ENCODE results near the gene LGALS13. TPM values are rescaled to one million over a fixed set of nuclear protein-coding genes. Genes with fewer than 3 reads are reported as not detected.

LGALS13 gene
- total RNA-seq, 1 donor from 2014 or later: not detected

- TF ChIP-seq, protein P1, sequence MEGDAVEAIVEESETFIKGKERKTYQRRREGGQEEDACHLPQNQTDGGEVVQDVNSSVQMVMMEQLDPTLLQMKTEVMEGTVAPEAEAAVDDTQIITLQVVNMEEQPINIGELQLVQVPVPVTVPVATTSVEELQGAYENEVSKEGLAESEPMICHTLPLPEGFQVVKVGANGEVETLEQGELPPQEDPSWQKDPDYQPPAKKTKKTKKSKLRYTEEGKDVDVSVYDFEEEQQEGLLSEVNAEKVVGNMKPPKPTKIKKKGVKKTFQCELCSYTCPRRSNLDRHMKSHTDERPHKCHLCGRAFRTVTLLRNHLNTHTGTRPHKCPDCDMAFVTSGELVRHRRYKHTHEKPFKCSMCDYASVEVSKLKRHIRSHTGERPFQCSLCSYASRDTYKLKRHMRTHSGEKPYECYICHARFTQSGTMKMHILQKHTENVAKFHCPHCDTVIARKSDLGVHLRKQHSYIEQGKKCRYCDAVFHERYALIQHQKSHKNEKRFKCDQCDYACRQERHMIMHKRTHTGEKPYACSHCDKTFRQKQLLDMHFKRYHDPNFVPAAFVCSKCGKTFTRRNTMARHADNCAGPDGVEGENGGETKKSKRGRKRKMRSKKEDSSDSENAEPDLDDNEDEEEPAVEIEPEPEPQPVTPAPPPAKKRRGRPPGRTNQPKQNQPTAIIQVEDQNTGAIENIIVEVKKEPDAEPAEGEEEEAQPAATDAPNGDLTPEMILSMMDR (conservative IDR thresholded peaks at IDR 0.05; ENCODE audit: low read depth, low read length): no peak
- no peak for DNase-seq (ENCODE audit: low read depth)
- no peak overlapping the region for H3K4me3 ChIP-seq (ENCODE audit: low read depth, low read length)
Measured at GRCh38 chr19:39637891-39638290, 35.6 kb downstream of the LGALS13 start.

- TF ChIP-seq, protein P1 (conservative IDR thresholded peaks at IDR 0.05; ENCODE audit: low read depth, low read length): no peak
- H3K4me3 ChIP-seq (ENCODE audit: low read depth, low read length): no peak overlapping the region
- no peak for DNase-seq (ENCODE audit: low read depth)
Measured at GRCh38 chr19:39641773-39642172, 39.4 kb downstream of the LGALS13 start.

- no peak for DNase-seq (ENCODE audit: low read depth)
- TF ChIP-seq, protein P1 (conservative IDR thresholded peaks at IDR 0.05; ENCODE audit: low read depth, low read length): no peak
- H3K4me3 ChIP-seq (ENCODE audit: low read depth, low read length): no peak overlapping the region
Measured at GRCh38 chr19:39643591-39643990, 41.3 kb downstream of the LGALS13 start.

GRCh38 chr19:39645800-39646411 is 43.6 kb downstream of the LGALS13 start:
- TF ChIP-seq, protein P1 (conservative IDR thresholded peaks at IDR 0.05; ENCODE audit: low read depth, low read length): no peak
- DNase-seq (ENCODE audit: low read depth): no peak

GRCh38 chr19:39647918-39648317 is 45.6 kb downstream of the LGALS13 start:
- DNase-seq (ENCODE audit: low read depth): no peak
- TF ChIP-seq, protein P1 (conservative IDR thresholded peaks at IDR 0.05; ENCODE audit: low read depth, low read length): no peak
- no peak overlapping the region for H3K4me3 ChIP-seq (ENCODE audit: low read depth, low read length)

More at GRCh38 chr19:39645800-39646411, 43.6 kb downstream of the LGALS13 start:
- H3K4me3 ChIP-seq (ENCODE audit: low read depth, low read length): no peak overlapping the region

DNA sequence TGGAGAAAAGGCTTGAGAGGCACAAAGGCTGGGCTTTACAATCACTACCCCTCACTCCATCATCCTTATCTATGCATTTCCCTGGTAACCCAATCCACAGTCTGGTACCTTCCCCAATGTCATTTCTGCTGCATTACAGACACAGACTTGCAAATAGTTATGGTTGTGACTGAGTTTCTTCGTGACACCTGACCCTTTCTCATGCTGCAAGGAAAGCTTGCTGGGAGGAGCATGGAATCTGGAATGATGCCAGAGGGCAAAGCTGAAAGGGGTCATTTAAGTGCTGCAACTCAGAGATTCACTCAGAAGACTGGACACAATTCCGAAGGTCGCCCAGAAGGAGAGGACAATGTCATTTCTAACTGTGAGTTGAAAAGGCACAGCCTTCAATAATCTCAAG is 53.3 kb downstream of the LGALS13 start, which contains the start of gene LGALS16:
Gene LGALS16, plus strand, starts transcription at position 301 of the 400 bp plus-strand sequence. Its CDS starts 49 bp downstream, at position 350.
- no peak for DNase-seq (ENCODE audit: low read depth)
- TF ChIP-seq, protein P1 (conservative IDR thresholded peaks at IDR 0.05; ENCODE audit: low read depth, low read length): no peak
- H3K4me3 ChIP-seq (ENCODE audit: low read depth, low read length): no peak within 1 kb of the TSS

Other genes starting within 250 kb of the LGALS13 start
- 63.4 and 72.6 TPM in 2 replicates for gene PAF1, start 211.4 kb upstream of the LGALS13 start, total RNA-seq
- 20.9 and 34.9 TPM in 2 replicates for gene MED29, start 211.1 kb upstream of the LGALS13 start, total RNA-seq
- gene ZFP36, start 195.7 kb upstream of the LGALS13 start, total RNA-seq: 9.7 and 10.0 TPM in 2 replicates
- 17.7 and 22.3 TPM in 2 replicates for gene PLEKHG2, start 189.9 kb upstream of the LGALS13 start, total RNA-seq
- 2,362 and 2,974 TPM in 2 replicates for gene RPS16, start 166.6 kb upstream of the LGALS13 start, total RNA-seq
- 115 and 126 TPM in 2 replicates for gene SUPT5H, start 156.9 kb upstream of the LGALS13 start, total RNA-seq
- gene TIMM50, start 121.7 kb upstream of the LGALS13 start, total RNA-seq: 98.1 and 146 TPM in 2 replicates
- 2.9 and 4.1 TPM in 2 replicates for gene DLL3, start 103.6 kb upstream of the LGALS13 start, total RNA-seq
- gene SELENOV, start 87.4 kb upstream of the LGALS13 start, total RNA-seq: 0.17 TPM in 1 of 2 replicates, not detected in the other
- 1.8 and 2.0 TPM in 2 replicates for gene EID2B, start 69.7 kb upstream of the LGALS13 start, total RNA-seq
- 12.3 and 20.8 TPM in 2 replicates for gene EID2, start 62.4 kb upstream of the LGALS13 start, total RNA-seq
- gene LGALS16, start 53.4 kb downstream of the LGALS13 start, total RNA-seq: not detected in 2 replicates
- not detected in 2 replicates for gene LGALS14, start 102.0 kb downstream of the LGALS13 start, total RNA-seq
- not detected in 2 replicates for gene CLC, start 135.5 kb downstream of the LGALS13 start, total RNA-seq
- not detected in 2 replicates for gene LEUTX, start 176.3 kb downstream of the LGALS13 start, total RNA-seq
- 5.7 and 15.5 TPM in 2 replicates for gene DYRK1B, start 231.6 kb downstream of the LGALS13 start, total RNA-seq
- gene FBL, start 243.9 kb downstream of the LGALS13 start, total RNA-seq: 187 and 237 TPM in 2 replicates